Heart left ventricle (tissue), 13 donors: ENCODE results near the gene CACNA1D.

Experiments
- POLR2A ChIP-seq, 2 donors: fragments of 450-650 bp; IDR thresholded peaks; one replicate each; pipeline ENCODE4 v1.6.1; 2017; ENCODE audit warnings: antibody characterized with exemption in 2 of 2, mild to moderate bottlenecking in 2 of 2, moderate library complexity in 2 of 2
- TF ChIP-seq, protein P1 (sequence below), 12 donors: fragments of 200-600 bp; sonication (generic) in 4 of 12; IDR thresholded peaks; one replicate each; pipeline versions ENCODE4 v1.5.0 to v1.8.0; 2018 to 2022; ENCODE audit warnings: antibody characterized with exemption in 12 of 12, mild to moderate bottlenecking in 5 of 12
- donor health status: ischemic (EF 13 %, LVEDD 7.1; RV severe dilation, severe dysfunction).
- donor health status: DM: no; HTN: yes; CAD: no.
- donor health status: DM: no; HTN: no; CAD: no.
- donor health status: ischemic (EF 25% LVEDD 6.9; RV normal size, moderate dysfunction).
- donor health status: ischemic (EF 25% LVEDD 5.7; RV mildly dilated, moderate dysfunction).
- donor health status: ischemic (EF 35%, LVEDD 5.7; RV mildly dilated, moderate dysfunction).
- donor health status: nonischemic (EF 11% LVEDD 7.7; RV severe dilation, severe dysfunction).
- donor health status: DM: yes; HTN: yes; CAD: no.
- donor health status: PGD.
- donor health status: ischemic (EF 29% LVEDD 5.4; RV normal size, mild dysfunction).
- donor health status: nonischemic (EF 23%, LVEDD 6.1; RV moderate dilation, normal function).

DNA sequence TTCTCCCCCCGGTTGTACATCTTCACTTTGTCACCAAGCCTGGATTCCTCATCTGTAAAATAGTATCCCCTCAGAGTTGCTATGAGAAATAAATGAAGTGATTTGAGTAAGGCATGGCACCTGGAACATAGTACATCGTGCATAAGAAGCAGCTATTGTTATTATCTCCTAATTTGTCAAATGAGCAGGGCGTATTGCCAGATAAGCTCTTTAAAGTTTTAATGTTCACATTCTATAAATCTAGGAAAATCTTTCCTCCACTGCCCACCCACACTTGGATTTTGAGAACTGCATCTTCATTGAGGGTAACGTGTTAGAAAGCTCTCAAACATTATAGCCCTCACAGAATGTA, 32.3 kb downstream of the CACNA1D start:
- TF ChIP-seq, protein P1, sequence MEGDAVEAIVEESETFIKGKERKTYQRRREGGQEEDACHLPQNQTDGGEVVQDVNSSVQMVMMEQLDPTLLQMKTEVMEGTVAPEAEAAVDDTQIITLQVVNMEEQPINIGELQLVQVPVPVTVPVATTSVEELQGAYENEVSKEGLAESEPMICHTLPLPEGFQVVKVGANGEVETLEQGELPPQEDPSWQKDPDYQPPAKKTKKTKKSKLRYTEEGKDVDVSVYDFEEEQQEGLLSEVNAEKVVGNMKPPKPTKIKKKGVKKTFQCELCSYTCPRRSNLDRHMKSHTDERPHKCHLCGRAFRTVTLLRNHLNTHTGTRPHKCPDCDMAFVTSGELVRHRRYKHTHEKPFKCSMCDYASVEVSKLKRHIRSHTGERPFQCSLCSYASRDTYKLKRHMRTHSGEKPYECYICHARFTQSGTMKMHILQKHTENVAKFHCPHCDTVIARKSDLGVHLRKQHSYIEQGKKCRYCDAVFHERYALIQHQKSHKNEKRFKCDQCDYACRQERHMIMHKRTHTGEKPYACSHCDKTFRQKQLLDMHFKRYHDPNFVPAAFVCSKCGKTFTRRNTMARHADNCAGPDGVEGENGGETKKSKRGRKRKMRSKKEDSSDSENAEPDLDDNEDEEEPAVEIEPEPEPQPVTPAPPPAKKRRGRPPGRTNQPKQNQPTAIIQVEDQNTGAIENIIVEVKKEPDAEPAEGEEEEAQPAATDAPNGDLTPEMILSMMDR (IDR thresholded peaks at IDR 0.05), result no peak
- no peak for TF ChIP-seq POLR2A (IDR thresholded peaks at IDR 0.05)
